Suprapubic skin (tissue), 4 donors: Measurements from ENCODE around the gene EPC2. TPM values are rescaled to one million over a fixed set of nuclear protein-coding genes. Genes with fewer than 3 reads are reported as not detected.

Experiments
- DNase-seq, 2 donors: peaks; one replicate each; pipeline ENCODE4 v3.0.0-alpha.2; 2019; ENCODE audit warnings: low spot score in 2 of 2
- H3K27ac ChIP-seq: fragments of 200-600 bp; sonication (generic); one replicate; pipeline ENCODE4 v1.5.1; 2019
- H3K27me3 ChIP-seq: fragments of 200-600 bp; sonication (generic); one replicate; pipeline ENCODE4 v1.5.1; 2019
- H3K36me3 ChIP-seq: fragments of 200-600 bp; sonication (generic); one replicate; pipeline ENCODE4 v1.5.1; 2019
- H3K4me1 ChIP-seq: fragments of 200-600 bp; sonication (generic); one replicate; pipeline ENCODE4 v1.5.1; 2019
- H3K4me3 ChIP-seq: fragments of 200-600 bp; sonication (generic); one replicate; pipeline ENCODE4 v1.5.1; 2019; ENCODE audit warnings: mild to moderate bottlenecking
- H3K9me3 ChIP-seq: fragments of 200-600 bp; sonication (generic); one replicate; pipeline ENCODE4 v1.5.1; 2019
- EP300 ChIP-seq: sonication (generic); formaldehyde crosslinking; IDR thresholded peaks from one replicate; pipeline ENCODE4 v1.6.1; 2017; ENCODE audit warnings: antibody characterized with exemption
- POLR2A ChIP-seq, 2 donors: fragments of 450-650 bp; IDR thresholded peaks; one replicate each; pipeline ENCODE4 v1.6.1; 2017; ENCODE audit warnings: antibody characterized with exemption in 2 of 2, mild to moderate bottlenecking in 2 of 2, moderate library complexity in 2 of 2
- POLR2AphosphoS5 ChIP-seq, 3 donors: sonication (generic); formaldehyde crosslinking; IDR thresholded peaks; one replicate each; pipeline ENCODE4 v1.6.1; 2017; ENCODE audit warnings: antibody characterized with exemption in 3 of 3
- WGBS: methylation state at CpG from one replicate; pipeline ENCODE4 v1.1.5; 2018; 5-methylcytosine and 5-hydroxymethylcytosine counted together
- total RNA-seq, 4 donors: library from RNA; depleted of rRNA; stranded (reverse); fragments of >200 nt; gene quantifications; one replicate each; pipeline ENCODE4 v1.1.0, GENCODE V29; 2016
- TF ChIP-seq, protein P1 (sequence below), 2 donors: fragments of 200-600 bp in 1 of 2; fragments of 450-650 bp in 1 of 2; sonication (generic) in 1 of 2; IDR thresholded peaks; one replicate each; pipeline ENCODE4 v1.5.1; 2016 to 2019; ENCODE audit warnings: antibody characterized with exemption in 2 of 2, mild to moderate bottlenecking in 1 of 2, moderate library complexity in 1 of 2

EPC2 gene
- total RNA-seq, 4 donors from 2014 or later: 22.9 to 30.3 (median 26.9) TPM

GRCh38 chr2:148603562-148603920 is 41.0 kb upstream of the EPC2 start:
- H3K4me3 ChIP-seq: no peak overlapping the region
- WGBS: 84% methylated on average over 3 of the region's 3 CpGs
- H3K4me1 ChIP-seq: no peaks in the 10 kb centered on the region
- no peaks in the 10 kb centered on the region for H3K27me3 ChIP-seq
- H3K27ac ChIP-seq: no peak overlapping the region
- TF ChIP-seq EP300 (no peak), POLR2AphosphoS5 (IDR thresholded peaks at IDR 0.05) (no peak), POLR2A (IDR thresholded peaks at IDR 0.05) (no peak)
- TF ChIP-seq, protein P1, sequence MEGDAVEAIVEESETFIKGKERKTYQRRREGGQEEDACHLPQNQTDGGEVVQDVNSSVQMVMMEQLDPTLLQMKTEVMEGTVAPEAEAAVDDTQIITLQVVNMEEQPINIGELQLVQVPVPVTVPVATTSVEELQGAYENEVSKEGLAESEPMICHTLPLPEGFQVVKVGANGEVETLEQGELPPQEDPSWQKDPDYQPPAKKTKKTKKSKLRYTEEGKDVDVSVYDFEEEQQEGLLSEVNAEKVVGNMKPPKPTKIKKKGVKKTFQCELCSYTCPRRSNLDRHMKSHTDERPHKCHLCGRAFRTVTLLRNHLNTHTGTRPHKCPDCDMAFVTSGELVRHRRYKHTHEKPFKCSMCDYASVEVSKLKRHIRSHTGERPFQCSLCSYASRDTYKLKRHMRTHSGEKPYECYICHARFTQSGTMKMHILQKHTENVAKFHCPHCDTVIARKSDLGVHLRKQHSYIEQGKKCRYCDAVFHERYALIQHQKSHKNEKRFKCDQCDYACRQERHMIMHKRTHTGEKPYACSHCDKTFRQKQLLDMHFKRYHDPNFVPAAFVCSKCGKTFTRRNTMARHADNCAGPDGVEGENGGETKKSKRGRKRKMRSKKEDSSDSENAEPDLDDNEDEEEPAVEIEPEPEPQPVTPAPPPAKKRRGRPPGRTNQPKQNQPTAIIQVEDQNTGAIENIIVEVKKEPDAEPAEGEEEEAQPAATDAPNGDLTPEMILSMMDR (IDR thresholded peaks at IDR 0.05): no peak
- H3K36me3 ChIP-seq: no peaks in the 10 kb centered on the region
- no peak for DNase-seq
- H3K9me3 ChIP-seq: no peaks in the 10 kb centered on the region

GRCh38 chr2:148604927-148605326 is 39.6 kb upstream of the EPC2 start:
- TF ChIP-seq POLR2AphosphoS5 (IDR thresholded peaks at IDR 0.05) (no peak), POLR2A (IDR thresholded peaks at IDR 0.05) (no peak), EP300 (no peak)
- TF ChIP-seq, protein P1 (IDR thresholded peaks at IDR 0.05): no peak
- H3K4me3 ChIP-seq: no peak overlapping the region
- H3K9me3 ChIP-seq: no peaks in the 10 kb centered on the region
- H3K36me3 ChIP-seq: no peaks in the 10 kb centered on the region
- no peak overlapping the region for H3K27ac ChIP-seq
- no peaks in the 10 kb centered on the region for H3K27me3 ChIP-seq
- H3K4me1 ChIP-seq: no peaks in the 10 kb centered on the region
- 77% methylated on average over 7 of the region's 7 CpGs for WGBS
- DNase-seq: no peak

- no peaks in the 10 kb centered on the region for H3K4me1 ChIP-seq
- TF ChIP-seq, protein P1 (IDR thresholded peaks at IDR 0.05): no peak
- TF ChIP-seq POLR2AphosphoS5 (IDR thresholded peaks at IDR 0.05) (no peak), POLR2A (IDR thresholded peaks at IDR 0.05) (no peak), EP300 (no peak)
- WGBS: 77% methylated on average over 4 of the region's 4 CpGs
- no peaks in the 10 kb centered on the region for H3K9me3 ChIP-seq
- H3K4me3 ChIP-seq: no peak overlapping the region
- H3K27ac ChIP-seq: no peak overlapping the region
- no peaks in the 10 kb centered on the region for H3K36me3 ChIP-seq
- no peaks in the 10 kb centered on the region for H3K27me3 ChIP-seq
- DNase-seq: no peak
These were observed 37.0 kb upstream of the EPC2 start for GRCh38 chr2:148607566-148607965.

DNA sequence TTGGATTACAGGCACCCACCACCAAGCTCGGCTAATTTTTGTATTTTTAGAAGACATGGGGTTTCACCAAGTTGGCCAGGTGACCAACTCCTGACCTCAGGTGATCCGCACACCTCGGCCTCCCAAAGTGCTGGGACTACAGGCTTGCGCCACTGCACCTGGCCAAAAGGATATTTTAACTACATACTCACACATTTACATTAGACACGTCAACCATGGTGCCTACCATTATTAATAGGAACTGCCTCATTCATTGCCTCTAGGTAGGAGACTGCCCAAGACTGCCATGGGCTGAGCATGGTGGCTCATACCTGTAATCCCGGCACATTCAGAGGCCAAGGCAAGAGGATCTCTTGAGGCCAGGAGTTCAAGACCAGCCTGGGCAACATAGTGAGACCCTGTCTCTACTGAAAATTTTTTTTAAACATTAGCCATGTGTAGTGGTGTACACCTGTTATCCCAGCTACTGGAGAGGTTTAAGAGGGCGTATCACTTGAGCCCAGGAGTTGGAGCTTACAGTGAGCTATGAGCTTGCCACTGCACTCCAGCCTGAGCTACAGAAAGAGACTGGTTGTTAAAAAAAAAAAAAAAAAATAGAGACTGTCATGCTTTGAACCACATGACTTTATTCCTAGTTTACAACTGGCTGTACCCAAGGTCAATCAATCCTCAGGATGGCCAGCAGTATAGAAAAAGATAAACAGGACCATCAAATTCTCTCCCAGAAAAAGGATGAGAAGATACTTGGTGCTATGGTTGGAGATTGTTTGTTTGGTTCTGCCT is 31.1 kb upstream of the EPC2 start:
- Histone ChIP-seq H3K27ac (no peak overlapping the region), H3K9me3 (no peaks in the 10 kb centered on the region), H3K4me3 (no peak overlapping the region), H3K36me3 (no peaks in the 10 kb centered on the region), H3K4me1 (peaks cover 16% of the 10 kb centered on the region), H3K27me3 (no peaks in the 10 kb centered on the region)
- TF ChIP-seq EP300 (no peak), POLR2AphosphoS5 (IDR thresholded peaks at IDR 0.05) (no peak), POLR2A (IDR thresholded peaks at IDR 0.05) (no peak)
- TF ChIP-seq, protein P1 (IDR thresholded peaks at IDR 0.05): no peak
- 94% methylated on average over 7 of the region's 7 CpGs for WGBS
- no peak for DNase-seq

GRCh38 chr2:148614014-148614321 is 30.6 kb upstream of the EPC2 start:
- Histone ChIP-seq H3K4me3 (no peak overlapping the region), H3K4me1 (peaks cover 16% of the 10 kb centered on the region), H3K36me3 (no peaks in the 10 kb centered on the region), H3K27me3 (no peaks in the 10 kb centered on the region), H3K9me3 (no peaks in the 10 kb centered on the region), H3K27ac (peak overlapping the region; percentile 43)
- TF ChIP-seq EP300 (no peak), POLR2AphosphoS5 (IDR thresholded peaks at IDR 0.05) (no peak), POLR2A (IDR thresholded peaks at IDR 0.05) (no peak)
- TF ChIP-seq, protein P1 (IDR thresholded peaks at IDR 0.05): no peak
- DNase-seq: no peak
